NOMO-1 (cell line): ENCODE measurements around the gene UXS1.

Experiments used
- DNase-seq, 2 experiments: peaks; one replicate each; lab custom pipeline; 2025; ENCODE audit not compliant: unreplicated experiment in 2 of 2; lab: John Stamatoyannopoulos, UW

The UXS1 gene

DNA sequence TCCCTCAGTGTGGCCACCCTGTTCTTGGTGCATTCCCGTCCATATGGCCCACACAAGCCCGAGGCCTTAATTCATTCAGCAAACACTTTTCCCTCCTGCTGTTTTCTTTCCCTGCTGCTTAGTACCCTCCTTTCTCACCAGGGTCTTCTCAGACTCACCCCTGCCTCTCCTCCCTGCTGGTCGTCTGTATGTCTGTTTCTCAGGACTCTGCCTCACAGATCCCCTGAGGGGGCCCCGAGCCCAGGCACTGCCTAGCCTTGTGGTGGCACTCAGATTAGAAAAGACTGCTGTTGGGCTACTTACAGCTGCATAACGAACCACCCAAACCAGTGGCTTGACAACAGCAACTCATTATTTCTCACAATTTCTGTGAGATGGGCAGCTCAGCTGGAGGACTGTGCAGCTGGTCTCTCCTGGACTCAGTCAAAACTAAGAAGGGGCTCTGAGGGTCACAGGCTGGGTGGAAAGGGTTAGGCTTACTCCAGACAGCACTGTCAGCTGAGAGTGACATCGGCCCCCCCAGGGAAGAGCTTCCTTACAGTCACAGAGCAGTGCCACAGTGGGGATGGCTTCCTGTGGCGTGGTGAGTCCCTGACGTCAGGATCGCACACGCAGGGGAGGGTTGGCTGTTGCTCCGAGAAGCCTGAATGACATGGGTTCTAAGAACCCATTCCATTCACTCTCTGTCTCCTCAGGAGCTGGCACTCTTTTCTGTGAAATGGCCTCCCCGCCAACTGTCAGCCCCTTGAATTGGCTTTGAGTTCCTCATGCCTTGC, 139.0 kb downstream of the UXS1 start:
- DNase-seq: no peak

DNA sequence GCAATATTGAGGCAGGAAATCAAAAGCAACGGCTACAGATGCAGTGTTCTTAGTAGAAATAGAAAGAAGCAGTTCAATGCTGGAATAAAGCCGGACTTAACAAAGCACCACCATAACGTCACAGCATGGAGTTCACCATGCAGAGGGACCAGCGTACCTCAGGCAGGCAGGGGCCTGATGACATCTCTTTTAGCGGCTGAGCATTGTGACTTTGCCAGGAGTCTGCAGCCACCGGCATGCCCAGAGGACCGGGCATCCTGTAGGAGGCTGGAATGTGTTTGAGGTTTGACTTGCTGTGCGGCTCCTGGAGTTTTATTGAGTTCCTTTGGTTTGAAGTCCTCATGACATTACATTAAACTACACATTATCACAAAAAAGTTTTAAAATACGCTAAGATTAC, 139.8 kb downstream of the UXS1 start:
- no peak for DNase-seq

DNA sequence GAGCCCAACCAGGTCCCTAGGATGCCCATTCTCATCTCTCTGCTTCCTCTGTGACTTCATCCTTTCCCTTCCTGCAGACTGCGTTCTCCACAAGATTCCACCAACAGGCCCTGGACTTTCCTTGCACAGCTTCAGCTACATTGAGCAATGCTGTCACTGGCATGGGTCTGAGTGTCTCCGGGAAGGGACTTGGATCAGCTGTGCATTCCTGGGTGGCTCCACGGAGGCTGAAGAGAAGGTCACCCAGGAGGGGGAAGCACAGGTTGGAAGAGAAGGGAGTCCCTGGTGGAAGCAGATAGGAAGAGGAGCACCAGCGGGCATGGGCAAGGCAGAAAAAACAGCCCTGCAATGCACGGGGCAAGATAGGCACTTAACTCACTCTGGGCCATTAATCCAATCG, 140.5 kb downstream of the UXS1 start:
- DNase-seq: no peak

- no peak for DNase-seq
These were observed 141.0 kb downstream of the UXS1 start for GRCh38 chr2:106053116-106053515.

GRCh38 chr2:106044859-106045258, 149.2 kb downstream of the UXS1 start:
- DNase-seq: no peak

- no peak for DNase-seq
These were observed 150.1 kb downstream of the UXS1 start for GRCh38 chr2:106044021-106044420.
